SU-DHL-6 (cell line): ENCODE data around the gene RAP1GAP2.

Experiments
- CTCF ChIP-seq: fragments of 200-600 bp; sonication (generic); IDR thresholded peaks from one replicate; pipeline ENCODE4 v1.5.1; 2017; ENCODE audit warnings: antibody characterized with exemption, mild to moderate bottlenecking, low read length, moderate library complexity; ENCODE audit not compliant: insufficient read depth, poor library complexity, severe bottlenecking
- EZH2phosphoT487 ChIP-seq: fragments of 200-600 bp; sonication (generic), shearing (Covaris generic); conservative IDR thresholded peaks from 2 replicates; pipeline ENCODE4 v1.6.1; 2018; ENCODE audit warnings: mild to moderate bottlenecking, antibody characterized with exemption, low read length, moderate library complexity, mixed read lengths

DNA sequence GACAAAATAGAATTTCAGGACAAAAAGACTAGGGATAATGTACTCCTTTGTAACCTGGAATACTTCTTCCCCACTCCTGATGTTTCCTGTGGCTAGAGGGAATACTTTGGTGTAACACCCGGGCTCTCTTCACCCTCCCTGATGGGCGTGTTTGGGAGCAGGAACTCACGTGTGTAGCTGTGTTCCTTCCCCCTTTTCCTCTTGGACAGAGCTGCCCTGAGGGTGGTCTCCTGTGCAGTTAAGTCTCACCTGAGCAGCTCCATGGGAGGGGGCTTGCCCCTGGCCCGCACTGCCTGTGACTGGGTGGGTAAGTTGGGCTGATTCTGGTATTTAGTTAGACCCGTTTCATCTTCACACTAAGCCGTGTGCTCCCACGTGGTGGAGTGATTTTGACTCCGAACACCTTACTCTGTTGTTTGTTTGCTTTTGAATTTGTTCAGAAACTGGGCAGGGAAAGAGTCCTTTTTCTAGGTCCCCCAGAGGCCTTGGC is 179.3 kb downstream of the RAP1GAP2 start:
- TF ChIP-seq CTCF (no peak), EZH2phosphoT487 (no peak)
